ENCODE results near the gene C3orf70.

The C3orf70 gene

GRCh38 chr3:185152410-185153170, at the start of gene C3orf70:
C3orf70 (minus strand) TSS chr3:185153060; CDS start chr3:185152823, 237 bp downstream.
- peak; percentile 67 for DNase-seq

DNA sequence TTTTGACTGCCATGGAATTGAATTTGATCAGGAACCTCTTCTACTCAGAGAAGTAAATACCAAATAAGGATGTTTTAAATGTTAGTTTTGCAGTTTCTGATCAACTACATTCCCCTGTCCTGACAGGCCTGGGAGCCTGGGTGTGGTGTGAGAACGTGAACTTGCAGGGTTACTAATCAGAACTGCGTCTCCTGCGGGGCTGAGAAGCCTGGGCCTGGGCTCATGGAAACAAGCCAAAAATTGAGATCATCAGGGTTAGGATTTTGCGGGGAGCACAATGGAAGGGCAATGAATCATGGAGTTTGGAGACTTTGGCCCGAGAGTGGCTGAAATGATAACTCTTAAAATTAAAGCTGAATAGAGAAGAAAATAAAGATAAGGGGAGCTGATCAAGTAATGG, 47.8 kb upstream of the C3orf70 start:
- no peak for DNase-seq

DNA sequence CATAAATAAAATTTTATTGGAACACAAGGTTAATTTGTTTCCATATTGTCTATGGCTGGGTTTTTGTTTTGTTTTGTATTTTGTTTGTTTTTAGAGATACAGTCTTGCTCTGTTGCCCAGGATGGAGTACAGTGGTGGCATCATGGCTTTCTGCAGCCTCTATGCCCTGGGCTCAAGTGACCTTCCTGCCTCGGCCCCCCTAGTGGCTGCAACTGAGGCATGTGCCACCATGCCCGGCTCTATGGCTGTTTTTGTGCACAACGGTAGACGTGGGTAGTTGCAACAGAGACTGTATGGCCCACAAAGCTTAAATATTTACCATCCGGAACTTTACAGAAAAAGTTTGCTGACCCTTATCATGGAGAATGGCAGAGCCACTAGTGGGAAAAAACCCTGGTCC, 46.8 kb upstream of the C3orf70 start:
- no peak for DNase-seq

DNA sequence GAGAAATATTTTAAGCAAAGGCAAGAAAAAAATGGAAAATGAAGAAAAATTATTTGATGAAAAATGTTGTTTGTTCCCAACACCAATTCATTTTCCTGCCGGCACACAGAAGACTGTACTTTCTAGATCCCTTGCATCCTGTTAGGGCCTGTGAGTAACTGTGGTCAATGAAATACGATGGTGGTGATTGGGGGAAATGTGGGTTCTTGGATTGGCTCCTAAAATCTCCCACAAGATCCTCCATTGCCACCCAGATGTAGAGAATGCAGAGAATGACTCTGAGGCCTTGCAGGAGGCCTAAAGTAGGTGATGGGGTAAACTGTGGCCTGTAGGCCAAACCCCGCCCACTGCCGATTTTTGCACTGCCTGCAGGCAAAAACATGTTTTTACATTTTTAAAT, 46.3 kb upstream of the C3orf70 start:
- no peak for DNase-seq

- no peak for DNase-seq
These were observed 44.2 kb upstream of the C3orf70 start for GRCh38 chr3:185197068-185197467.

GRCh38 chr3:185195652-185196051, 42.8 kb upstream of the C3orf70 start:
- DNase-seq = no peak

GRCh38 chr3:185188816-185189215, 36.0 kb upstream of the C3orf70 start:
- DNase-seq = no peak

DNA sequence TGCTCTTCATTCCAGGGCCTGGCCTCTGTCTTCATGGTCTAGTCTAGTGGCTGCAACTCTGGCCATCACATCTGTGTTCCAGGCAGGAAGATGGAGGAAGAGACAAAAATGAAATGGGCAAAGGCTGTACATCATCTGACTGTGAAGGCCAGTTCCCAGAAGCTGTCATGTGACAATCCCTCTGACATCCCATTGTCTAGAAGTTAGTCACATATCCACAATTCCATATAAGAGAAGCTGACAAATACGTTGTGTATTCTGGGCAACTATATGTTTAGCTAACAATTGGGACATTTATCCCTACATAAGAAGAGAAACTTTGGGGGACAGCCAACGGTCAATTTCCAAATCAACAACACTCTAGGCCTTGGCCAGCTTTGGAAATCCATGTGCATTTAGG, 34.5 kb upstream of the C3orf70 start:
- no peak for DNase-seq

GRCh38 chr3:185176750-185177359, 24.0 kb upstream of the C3orf70 start:
- DNase-seq = peak; percentile 44

DNA sequence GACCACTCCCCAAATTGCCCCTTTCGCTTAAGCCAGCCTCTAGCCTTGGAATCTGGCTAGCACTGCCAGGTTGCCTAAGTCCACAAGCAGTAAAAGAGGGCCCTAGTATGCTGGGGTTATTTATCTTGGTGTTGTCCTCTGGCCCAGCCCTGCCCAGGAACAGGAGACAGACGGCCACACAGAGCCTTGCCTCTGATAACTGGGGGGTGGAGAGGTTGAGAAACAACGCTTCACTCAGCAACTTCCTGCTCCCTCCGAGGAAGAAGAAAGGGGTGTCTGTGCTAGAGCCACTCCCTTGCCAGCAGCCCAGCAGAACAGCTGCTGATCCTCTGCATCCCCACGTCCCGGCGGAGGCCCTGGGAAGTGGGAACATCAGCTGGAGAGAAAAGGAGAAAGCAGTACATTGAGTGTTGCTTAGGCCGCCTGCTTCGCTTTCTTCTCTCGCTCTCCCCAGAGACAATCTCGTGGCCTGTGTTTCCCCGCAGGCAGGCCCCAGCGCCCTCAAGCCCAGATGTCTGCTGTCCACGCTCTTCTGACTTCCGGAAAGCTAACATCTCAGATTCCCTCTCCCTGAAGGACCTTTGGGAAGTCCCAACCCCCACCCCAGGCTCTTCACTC, 22.6 kb upstream of the C3orf70 start:
- DNase-seq = peak; percentile 73

GRCh38 chr3:185172086-185173049, 19.5 kb upstream of the C3orf70 start:
- no peak for DNase-seq

DNA sequence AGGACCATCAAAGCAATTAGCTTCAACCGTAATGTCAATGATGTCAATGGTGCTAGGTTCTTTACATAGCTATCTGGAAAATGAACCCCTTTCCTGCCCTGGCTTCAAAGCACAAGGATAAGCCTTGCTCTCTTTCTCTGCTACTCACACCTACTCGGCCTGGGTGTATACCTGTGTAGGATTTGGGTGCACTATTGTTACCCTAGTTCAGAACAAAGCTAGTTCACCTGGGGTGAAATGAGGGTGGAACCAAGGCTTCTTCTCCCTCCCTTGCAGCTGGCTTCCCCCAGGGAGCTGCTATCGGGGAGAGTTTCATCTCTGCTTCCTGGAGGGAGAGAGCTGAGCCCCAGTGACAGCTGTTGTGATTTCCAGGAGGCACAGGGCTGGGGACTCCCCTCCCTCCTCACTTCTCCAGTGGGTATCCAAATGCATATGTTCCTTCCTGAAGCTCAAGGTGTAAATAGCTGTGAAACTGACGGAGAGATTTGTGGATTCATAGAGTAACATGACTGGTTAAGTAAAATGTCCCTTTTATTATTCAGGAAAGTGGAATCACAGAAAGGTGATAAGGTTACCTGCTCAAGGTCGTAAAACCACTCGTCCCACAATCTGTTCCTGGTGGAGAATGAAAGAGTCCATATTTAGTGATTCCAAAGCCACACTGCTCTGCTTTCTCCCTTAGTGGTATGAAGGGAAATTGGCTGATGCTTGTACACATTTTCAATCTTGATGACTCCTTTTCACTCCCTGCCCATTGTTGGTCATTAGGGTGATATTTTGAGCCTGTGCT, 11.8 kb upstream of the C3orf70 start:
- DNase-seq = peak; percentile 93

DNA sequence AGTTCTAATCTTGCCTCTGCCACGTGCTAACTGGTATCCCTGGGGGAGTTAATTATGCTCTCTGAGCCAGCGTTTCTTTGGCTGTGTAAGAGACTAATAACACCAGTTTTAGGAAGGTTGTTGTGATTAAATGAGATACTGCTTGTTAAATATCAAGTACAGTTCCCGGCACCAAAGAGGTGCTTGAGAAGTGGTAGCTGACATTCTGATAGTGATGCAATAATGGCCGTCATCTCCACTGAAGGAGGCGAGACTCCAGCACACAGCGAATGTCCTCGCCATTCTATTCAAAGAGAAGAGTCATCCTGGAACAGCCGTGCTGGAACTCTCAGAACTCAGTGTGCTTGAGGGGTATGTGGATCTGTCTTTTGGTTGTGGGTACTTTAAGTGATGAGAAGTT, 9.8 kb upstream of the C3orf70 start:
- DNase-seq = no peak

DNA sequence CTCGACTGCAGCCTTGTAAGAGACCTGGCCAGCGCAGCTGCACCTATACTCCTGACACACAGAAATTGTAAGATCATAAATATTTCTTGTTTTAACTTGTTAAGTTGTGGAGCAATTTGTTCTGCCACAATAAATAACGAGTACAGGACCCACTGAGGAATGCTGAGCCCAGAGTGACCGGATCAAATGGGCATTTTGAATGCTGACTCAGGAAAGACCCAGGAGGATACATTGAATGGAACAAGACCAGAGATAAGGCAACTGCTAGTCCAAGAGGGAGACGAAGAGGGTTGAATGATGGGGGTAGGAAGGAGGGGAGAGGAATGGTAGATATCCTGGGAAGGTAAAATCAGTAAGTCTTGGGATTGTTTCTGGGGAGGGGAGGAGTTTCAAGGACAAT, 8.9 kb upstream of the C3orf70 start:
- no peak for DNase-seq

DNA sequence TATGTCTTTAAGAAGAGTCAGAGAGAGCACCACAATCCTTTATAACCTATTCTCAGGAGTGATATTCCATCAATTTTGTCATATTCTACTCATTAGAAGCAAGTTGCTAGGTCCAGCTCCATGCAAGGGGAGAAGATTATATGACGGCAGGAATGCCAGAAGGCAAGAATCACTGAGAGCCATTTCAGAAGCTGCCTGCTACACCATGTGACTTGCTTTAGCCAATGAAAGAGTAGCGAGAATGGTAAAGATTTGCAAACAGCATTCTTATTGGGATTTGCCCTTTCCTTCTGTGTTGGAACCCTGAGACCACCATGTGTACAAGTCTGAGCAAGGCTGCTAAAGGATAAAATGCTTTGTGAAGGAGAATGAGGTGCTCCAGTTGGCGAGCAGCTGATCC, 4.5 kb upstream of the C3orf70 start:
- no peak for DNase-seq

DNA sequence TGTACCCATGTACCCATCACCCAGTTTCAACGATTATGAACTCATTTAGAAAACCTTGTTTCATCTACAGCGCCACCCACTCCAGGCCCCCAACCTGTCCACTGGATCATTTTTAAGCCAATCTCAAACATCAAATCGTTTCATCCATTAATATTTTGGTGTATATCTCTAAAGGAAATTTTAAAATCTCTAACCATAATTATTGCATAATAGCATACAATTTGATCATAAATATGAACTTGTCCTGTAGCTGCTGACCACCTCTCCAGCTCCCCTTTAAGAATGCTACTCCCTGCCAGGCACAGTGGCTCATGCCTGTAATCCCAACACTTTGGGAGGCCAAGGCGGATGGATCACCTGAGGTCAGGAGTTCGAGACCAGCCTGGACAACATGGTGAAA, 2.8 kb upstream of the C3orf70 start:
- no peak for DNase-seq

- DNase-seq = no peak
These were observed 1.2 kb upstream of the C3orf70 start for GRCh38 chr3:185153861-185154629.

DNA sequence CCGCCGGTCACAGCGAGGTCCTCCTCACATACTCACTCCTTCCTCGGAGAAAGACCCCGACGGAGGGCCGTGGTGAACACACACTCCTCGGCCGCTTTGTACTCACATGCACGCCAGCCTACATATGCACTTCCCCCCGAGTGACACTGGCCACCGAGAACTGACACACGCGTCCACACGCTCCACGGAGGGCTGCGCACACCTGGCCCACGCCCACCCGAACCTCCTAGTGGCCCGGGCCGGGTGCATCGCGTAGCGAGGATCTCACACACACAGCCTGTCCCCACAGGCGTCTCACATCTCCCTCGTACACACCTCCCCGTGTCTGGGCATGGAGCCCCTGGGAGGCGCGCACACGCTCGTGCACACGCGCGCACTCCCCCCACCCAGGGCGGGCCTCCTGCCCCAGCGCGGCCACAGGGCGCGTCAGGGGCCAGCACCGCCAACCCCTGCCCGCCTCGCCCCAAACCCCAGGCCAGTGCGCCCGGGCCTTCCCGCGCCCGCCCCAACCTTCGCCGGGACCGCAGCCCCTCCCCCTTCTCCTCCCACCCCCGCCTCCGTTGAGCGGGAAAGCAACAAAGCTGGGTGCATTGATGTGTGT, 411 bp upstream of the C3orf70 start:
- DNase-seq = no peak

DNA sequence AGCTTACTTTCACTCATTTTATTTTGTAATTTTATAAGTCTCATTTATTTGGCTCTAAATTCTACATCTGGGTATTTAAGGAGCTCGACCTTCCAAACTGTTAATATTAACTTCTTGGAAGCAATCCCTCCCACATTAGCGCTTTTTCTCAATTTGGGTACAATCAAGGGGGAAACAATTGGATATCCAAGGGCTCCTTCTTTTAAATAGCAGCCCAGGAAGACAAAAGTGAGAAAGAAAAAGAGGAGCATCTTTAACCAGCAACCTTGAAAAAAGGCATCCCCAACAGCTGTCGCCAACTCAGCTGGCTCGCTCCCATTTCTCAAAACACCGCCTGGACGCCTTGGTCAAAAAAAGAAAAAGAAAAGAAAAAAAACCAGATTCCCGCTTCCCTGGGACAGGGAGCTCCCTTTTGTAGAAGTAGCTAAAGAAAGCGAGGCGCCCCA, 873 bp downstream of the C3orf70 start:
- peak; percentile 76 for DNase-seq

DNA sequence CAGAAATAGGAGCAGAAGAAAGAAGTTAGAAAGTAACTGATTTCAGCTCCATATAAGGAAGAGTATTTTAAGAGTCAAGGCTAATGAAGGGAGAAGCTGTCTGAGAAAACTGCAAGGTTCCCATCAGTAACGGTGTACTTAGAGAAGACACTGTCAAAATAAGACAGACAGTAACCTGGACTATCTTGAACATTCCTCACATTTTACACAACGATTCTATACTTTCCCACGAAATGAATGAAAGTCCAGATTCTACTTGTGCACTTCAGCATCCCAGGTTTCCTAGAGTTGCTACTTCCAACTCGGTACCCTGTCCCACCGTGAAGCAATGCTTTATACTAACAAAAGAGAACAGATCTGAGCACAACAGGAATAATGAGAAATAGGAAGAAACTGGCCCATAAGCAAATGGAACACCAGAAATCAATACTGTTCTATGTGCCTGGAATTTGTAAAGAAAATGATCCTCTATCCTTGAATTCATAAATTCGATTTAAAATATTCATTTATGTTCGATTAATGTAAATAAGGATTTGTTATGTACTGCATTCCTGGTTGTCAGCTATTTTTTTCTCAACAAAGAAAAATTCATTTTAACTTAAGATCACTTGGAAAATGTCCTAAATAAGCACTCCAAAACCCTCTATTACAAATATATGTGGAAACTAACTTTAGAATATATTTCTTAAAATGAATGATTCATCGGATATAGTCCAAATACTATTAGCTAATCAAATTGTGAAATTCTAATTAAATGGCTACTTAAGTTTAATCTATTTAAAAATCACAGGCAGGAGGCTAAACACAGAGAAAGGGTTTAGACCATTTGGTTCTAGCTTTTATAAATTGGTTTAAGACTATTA, 1.5 kb downstream of the C3orf70 start:
- no peak for DNase-seq

Data from NCI-H2171 (cell line).